ENCODE data around the gene FARSA. TPM values are rescaled to one million over a fixed set of nuclear protein-coding genes. Genes with fewer than 3 reads are reported as not detected.

FARSA gene
- total and polyA plus RNA-seq, 2 of the 4 experiments (the other 2 are of a cell fraction) = 49.3 to 80.9 TPM

DNA sequence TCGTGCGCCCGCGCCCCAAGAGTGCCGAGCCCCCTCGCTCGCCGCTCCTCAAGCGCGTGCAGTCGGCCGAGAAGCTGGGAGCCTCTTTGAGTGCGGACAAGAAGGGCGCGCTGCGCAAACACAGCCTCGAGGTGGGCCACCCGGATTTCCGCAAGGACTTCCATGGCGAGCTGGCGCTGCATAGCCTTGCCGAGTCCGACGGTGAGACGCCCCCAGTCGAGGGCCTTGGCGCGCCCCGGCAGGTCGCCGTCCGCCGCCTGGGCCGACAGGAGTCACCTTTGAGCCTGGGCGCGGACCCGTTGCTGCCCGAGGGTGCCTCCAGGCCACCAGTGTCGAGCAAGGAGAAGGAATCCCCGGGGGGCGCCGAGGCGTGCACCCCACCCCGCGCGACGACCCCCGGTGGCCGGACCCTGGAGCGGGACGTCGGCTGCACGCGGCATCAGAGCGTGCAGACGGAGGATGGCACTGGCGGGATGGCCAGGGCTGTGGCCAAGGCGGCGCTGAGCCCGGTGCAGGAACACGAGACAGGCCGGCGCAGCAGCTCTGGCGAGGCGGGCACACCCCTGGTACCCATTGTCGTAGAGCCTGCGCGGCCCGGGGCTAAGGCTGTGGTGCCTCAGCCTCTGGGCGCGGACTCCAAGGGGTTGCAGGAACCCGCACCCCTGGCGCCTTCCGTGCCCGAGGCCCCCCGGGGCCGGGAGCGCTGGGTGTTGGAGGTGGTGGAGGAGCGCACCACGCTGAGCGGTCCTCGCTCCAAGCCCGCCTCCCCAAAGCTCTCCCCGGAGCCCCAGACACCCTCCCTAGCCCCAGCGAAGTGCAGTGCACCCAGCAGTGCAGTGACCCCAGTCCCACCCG, 59.4 kb downstream of the FARSA start:
- Histone ChIP-seq H3K4ac (ENCODE audit: low read depth, low read length) (no peak overlapping the region), H2AK5ac (ENCODE audit: low read depth, low read length) (no peak overlapping the region), H2AFZ (replicated peaks; ENCODE audit: low read length, poor library complexity) (no peak overlapping the region), H2BK15ac (ENCODE audit: low read depth, low read length) (no peak overlapping the region), H2AK9ac (replicated peaks; ENCODE audit: low read depth, low read length, poor library complexity) (no peak overlapping the region), H4K8ac (ENCODE audit: low read depth in 2 of 2, low read length in 2 of 2) (no peak overlapping the region), H3K36me3 (ENCODE audit: control insufficient read depth, insufficient read depth, low read length) (peaks cover 14% of the 10 kb centered on the region; the same call in 1 of the 2 replicates), H3K9me3 (ENCODE audit: control insufficient read depth, insufficient read depth, low read length) (no peaks in the 10 kb centered on the region), H4K91ac (ENCODE audit: insufficient read depth, low read depth, low read length) (no peak overlapping the region), H3K27ac (ENCODE audit: insufficient read depth, low read length) (no peak overlapping the region), H3K79me1 (ENCODE audit: low read depth in 1 of 2, low read length in 2 of 2) (no peaks in the 10 kb centered on the region), H3K56ac (ENCODE audit: extremely low read depth, insufficient read depth, low read length) (no peak overlapping the region), H3K27me3 (ENCODE audit: control insufficient read depth, insufficient read depth, low read length) (no peaks in the 10 kb centered on the region), H2BK20ac (ENCODE audit: low read depth, low read length) (no peak overlapping the region), H3K4me1 (ENCODE audit: control insufficient read depth, insufficient read depth, low read length) (no peaks in the 10 kb centered on the region), H3K4me2 (ENCODE audit: low read depth, low read length) (no peak overlapping the region), H3K14ac (replicated peaks; ENCODE audit: low read depth, low read length) (no peak overlapping the region), H4K20me1 (ENCODE audit: insufficient read depth, low read length) (no peaks in the 10 kb centered on the region), H4K5ac (ENCODE audit: low read depth, low read length) (no peak overlapping the region), H3K9ac (ENCODE audit: low read depth, low read length) (no peak overlapping the region), H3K9me1 (ENCODE audit: insufficient read depth, low read length) (peaks cover 5% of the 10 kb centered on the region; the same call in 1 of the 2 replicates), H3K18ac (ENCODE audit: low read depth, low read length) (no peak overlapping the region), H3K4me3 (ENCODE audit: insufficient read depth, low read depth, low read length) (no peak overlapping the region), H2BK5ac (ENCODE audit: low read depth, low read length, poor library complexity, severe bottlenecking) (no peak overlapping the region), H2BK120ac (ENCODE audit: low read depth, low read length) (no peak overlapping the region), H3K23ac (ENCODE audit: low read depth, low read length) (no peak overlapping the region)
- BruUV-seq (replicated peaks) = no TSS peak
- POLR2A ChIA-PET (ENCODE audit: unreplicated experiment) = no interaction called here
- in situ Hi-C loops (cut with MboI; ENCODE audit: low sequenced_read_pairs) = no loop called here
- intact Hi-C loops (cut with micrococcal nuclease) = no loop called here
- ATAC-seq (ENCODE audit: low read depth) (no peak), DNase-seq (no peak)
- no peak for TF ChIP-seq MAZ (IDR thresholded peaks at IDR 0.05; ENCODE audit: borderline replicate concordance, low read depth, low read length)
- no peak for TF ChIP-seq RCOR1 (IDR thresholded peaks at IDR 0.05; ENCODE audit: insufficient replicate concordance, low read length)
- no peak for TF ChIP-seq CTCF (conservative IDR thresholded peaks at IDR 0.05; ENCODE audit: low read depth, low read length)
- no peak for TF ChIP-seq MXI1 (IDR thresholded peaks at IDR 0.05; ENCODE audit: borderline replicate concordance, low read depth, low read length)
- no peak for TF ChIP-seq NFE2L2 (IDR thresholded peaks at IDR 0.05; ENCODE audit: low read depth, low read length)
- no peak for TF ChIP-seq RAD21 (IDR thresholded peaks at IDR 0.05; ENCODE audit: low read length)
- TF ChIP-seq FOS (IDR thresholded peaks at IDR 0.05; ENCODE audit: low read depth, low read length) = no peak
- no peak for TF ChIP-seq POLR2A (IDR thresholded peaks at IDR 0.05; ENCODE audit: low read depth, low read length)
- TF ChIP-seq ELK1 (IDR thresholded peaks at IDR 0.05; ENCODE audit: borderline replicate concordance, low read depth, low read length) = no peak
- TF ChIP-seq CEBPB (IDR thresholded peaks at IDR 0.05; ENCODE audit: low read depth, low read length) = no peak
- dilution Hi-C loops (cut with HindIII; ENCODE audit: low sequenced_read_pairs, unreplicated experiment) = no loop called here
- CTCF ChIA-PET = no interaction called here
- WGBS, 2 experiments (ENCODE audit: extremely low coverage in 2 of 2, insufficient read length in 1 of 2) = 88% methylated on average over 60 of the region's 86 CpGs; no CpG with 5 or more reads in 1 of the 2 experiments

Data from IMR-90 (cell line).